Measurements from ENCODE around the gene ZDHHC9.

DNA sequence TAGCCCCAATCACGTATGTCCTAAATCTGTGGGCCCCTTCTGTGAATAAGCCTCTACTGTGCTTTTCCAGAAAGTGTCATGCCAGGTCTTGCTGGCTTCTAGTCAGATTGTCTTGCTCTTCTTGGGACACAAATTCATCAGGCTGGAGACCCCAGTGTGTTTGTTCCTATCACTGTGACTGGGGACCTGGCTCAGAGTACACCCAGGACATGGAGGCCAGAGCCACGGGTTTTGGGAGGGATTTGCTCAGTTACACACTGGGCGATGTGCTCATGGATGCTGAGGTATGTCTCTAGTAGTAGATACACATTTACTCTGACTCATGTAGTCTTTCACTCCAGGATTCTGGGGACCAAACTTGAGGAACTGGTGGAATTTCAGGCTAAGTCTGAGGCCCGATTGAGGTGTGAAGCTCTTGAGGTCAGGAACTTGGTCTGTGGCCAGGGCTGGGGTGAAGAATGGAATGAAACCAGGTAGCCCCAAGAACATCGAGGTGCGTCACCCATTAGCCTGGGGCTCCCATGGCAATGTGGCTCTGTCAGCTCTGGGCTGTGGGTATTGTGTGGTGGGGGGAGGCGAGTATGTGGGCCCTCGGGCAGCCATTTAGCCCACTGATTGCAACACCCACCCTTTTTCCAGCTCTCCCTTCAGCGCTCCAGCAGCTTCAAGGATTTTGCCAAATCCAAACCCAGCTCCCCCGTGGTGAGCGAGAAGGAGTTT, 56.2 kb downstream of the ZDHHC9 start:
- no peak for TF ChIP-seq EZH2 (optimal IDR thresholded peaks at IDR 0.05; ENCODE audit: low read depth, low read length)
- TF ChIP-seq, protein P1, sequence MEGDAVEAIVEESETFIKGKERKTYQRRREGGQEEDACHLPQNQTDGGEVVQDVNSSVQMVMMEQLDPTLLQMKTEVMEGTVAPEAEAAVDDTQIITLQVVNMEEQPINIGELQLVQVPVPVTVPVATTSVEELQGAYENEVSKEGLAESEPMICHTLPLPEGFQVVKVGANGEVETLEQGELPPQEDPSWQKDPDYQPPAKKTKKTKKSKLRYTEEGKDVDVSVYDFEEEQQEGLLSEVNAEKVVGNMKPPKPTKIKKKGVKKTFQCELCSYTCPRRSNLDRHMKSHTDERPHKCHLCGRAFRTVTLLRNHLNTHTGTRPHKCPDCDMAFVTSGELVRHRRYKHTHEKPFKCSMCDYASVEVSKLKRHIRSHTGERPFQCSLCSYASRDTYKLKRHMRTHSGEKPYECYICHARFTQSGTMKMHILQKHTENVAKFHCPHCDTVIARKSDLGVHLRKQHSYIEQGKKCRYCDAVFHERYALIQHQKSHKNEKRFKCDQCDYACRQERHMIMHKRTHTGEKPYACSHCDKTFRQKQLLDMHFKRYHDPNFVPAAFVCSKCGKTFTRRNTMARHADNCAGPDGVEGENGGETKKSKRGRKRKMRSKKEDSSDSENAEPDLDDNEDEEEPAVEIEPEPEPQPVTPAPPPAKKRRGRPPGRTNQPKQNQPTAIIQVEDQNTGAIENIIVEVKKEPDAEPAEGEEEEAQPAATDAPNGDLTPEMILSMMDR (IDR thresholded peaks at IDR 0.05; ENCODE audit: low read length): no peak

All from MM.1S (cell line).